IMR-90 (cell line): ENCODE measurements around the gene KRT9. TPM values are rescaled to one million over a fixed set of nuclear protein-coding genes. Genes with fewer than 3 reads are reported as not detected.

ENCODE experiments used
- ATAC-seq: fragments of 200-7000 bp; cut with Tn5 transposase; 2 replicates; pipeline ENCODE4 v1.9.1; 2020; ENCODE audit warnings: low read depth, mild to moderate bottlenecking, moderate library complexity
- BruUV-seq: library from RNA; stranded (reverse); fragments of 400-500 nt; replicated peaks from 2 replicates; lab custom pipeline; 2021; lab: Mats Ljungman, UMichigan
- CTCF ChIA-PET: fragments of 300-600 bp; formaldehyde crosslinking; extraction: SDS; loops from one replicate; lab custom pipeline; 2021; ENCODE audit warnings: antibody characterized with exemption; lab: Yijun Ruan, JAX
- POLR2A ChIA-PET: fragments of 300-600 bp; sonication (Branson Sonifier 250); formaldehyde crosslinking; loops from one replicate; lab custom pipeline; 2022; ENCODE audit warnings: antibody characterized with exemption; ENCODE audit not compliant: unreplicated experiment; lab: Charles Lee
- DNase-seq: peaks from one replicate; pipeline ENCODE4 v3.0.0; 2013
- H2AFZ ChIP-seq: replicated peaks from 2 replicates; pipeline ENCODE3; 2013; ENCODE audit warnings: low read length, mild to moderate bottlenecking; ENCODE audit not compliant: poor library complexity
- H2AK5ac ChIP-seq: 2 replicates; pipeline ENCODE4 v1.6.1; 2013; ENCODE audit warnings: low read depth, low read length, inconsistent platforms
- H2AK9ac ChIP-seq: replicated peaks from 2 replicates; pipeline ENCODE3; 2013; ENCODE audit warnings: mild to moderate bottlenecking, low read depth, low read length, moderate library complexity; ENCODE audit not compliant: poor library complexity
- H2BK120ac ChIP-seq: 2 replicates; pipeline ENCODE4 v1.6.1; 2013; ENCODE audit warnings: low read depth, low read length, inconsistent platforms
- H2BK15ac ChIP-seq: 3 replicates; pipeline ENCODE4 v1.6.1; 2013; ENCODE audit warnings: low read depth, low read length, inconsistent platforms
- H2BK20ac ChIP-seq: 2 replicates; pipeline ENCODE4 v1.6.1; 2013; ENCODE audit warnings: low read depth, mild to moderate bottlenecking, inconsistent platforms, low read length, moderate library complexity
- H2BK5ac ChIP-seq: 2 replicates; pipeline ENCODE4 v1.6.1; 2013; ENCODE audit warnings: mild to moderate bottlenecking, low read depth, low read length, inconsistent platforms; ENCODE audit not compliant: poor library complexity, severe bottlenecking
- H3K14ac ChIP-seq: replicated peaks from 2 replicates; pipeline ENCODE4 v1.6.1; 2013; ENCODE audit warnings: low read depth, low read length, inconsistent platforms
- H3K18ac ChIP-seq: 2 replicates; pipeline ENCODE4 v1.6.1; 2013; ENCODE audit warnings: low read depth, low read length, control low read depth
- H3K23ac ChIP-seq: 2 replicates; pipeline ENCODE4 v1.6.1; 2013; ENCODE audit warnings: low read depth, low read length, inconsistent platforms
- H3K27ac ChIP-seq: 2 replicates; pipeline ENCODE4 v1.5.1; 2013; ENCODE audit warnings: mild to moderate bottlenecking, control low read depth, low read length; ENCODE audit not compliant: insufficient read depth
- H3K27me3 ChIP-seq: 2 replicates; pipeline ENCODE4 v1.6.1; 2013; ENCODE audit warnings: low read length; ENCODE audit not compliant: control insufficient read depth, insufficient read depth
- H3K36me3 ChIP-seq: 2 replicates; pipeline ENCODE4 v1.6.1; 2013; ENCODE audit warnings: low read length, mixed read lengths; ENCODE audit not compliant: control insufficient read depth, insufficient read depth
- H3K4ac ChIP-seq: 2 replicates; pipeline ENCODE4 v1.6.1; 2013; ENCODE audit warnings: low read depth, low read length, inconsistent platforms
- H3K4me1 ChIP-seq: 2 replicates; pipeline ENCODE4 v1.6.1; 2013; ENCODE audit warnings: low read length, mixed read lengths; ENCODE audit not compliant: control insufficient read depth, insufficient read depth
- H3K4me2 ChIP-seq: 2 replicates; pipeline ENCODE4 v1.6.1; 2013; ENCODE audit warnings: low read depth, mild to moderate bottlenecking, control low read depth, low read length, moderate library complexity
- H3K4me3 ChIP-seq: 2 replicates; pipeline ENCODE4 v1.5.1; 2013; ENCODE audit warnings: low read depth, mild to moderate bottlenecking, control low read depth, low read length, moderate library complexity; ENCODE audit not compliant: insufficient read depth
- H3K56ac ChIP-seq: 2 replicates; pipeline ENCODE4 v1.6.1; 2013; ENCODE audit warnings: low read length, inconsistent platforms; ENCODE audit not compliant: insufficient read depth; ENCODE audit errors: extremely low read depth
- H3K79me1 ChIP-seq, 2 experiments: 2 replicates each; pipeline ENCODE4 v1.6.1; 2013; ENCODE audit warnings: low read length in 2 of 2, inconsistent platforms in 1 of 2, low read depth in 1 of 2
- H3K9ac ChIP-seq: 2 replicates; pipeline ENCODE4 v1.6.1; 2013; ENCODE audit warnings: low read depth, low read length, control low read depth
- H3K9me1 ChIP-seq: 2 replicates; pipeline ENCODE4 v1.6.1; 2013; ENCODE audit warnings: low read length, inconsistent platforms; ENCODE audit not compliant: insufficient read depth
- H3K9me3 ChIP-seq: 2 replicates; pipeline ENCODE4 v1.6.1; 2013; ENCODE audit warnings: low read length; ENCODE audit not compliant: control insufficient read depth, insufficient read depth
- H4K20me1 ChIP-seq: 2 replicates; pipeline ENCODE4 v1.6.1; 2013; ENCODE audit warnings: low read length, inconsistent platforms; ENCODE audit not compliant: insufficient read depth
- H4K5ac ChIP-seq: 2 replicates; pipeline ENCODE4 v1.6.1; 2013; ENCODE audit warnings: mild to moderate bottlenecking, low read depth, low read length, control low read depth
- H4K8ac ChIP-seq, 2 experiments: 2 replicates each; pipeline ENCODE4 v1.6.1; 2013; ENCODE audit warnings: low read depth in 2 of 2, low read length in 2 of 2, control low read depth in 1 of 2, inconsistent platforms in 1 of 2
- H4K91ac ChIP-seq: 2 replicates; pipeline ENCODE4 v1.6.1; 2013; ENCODE audit warnings: low read depth, low read length, inconsistent platforms; ENCODE audit not compliant: insufficient read depth
- BHLHE40 ChIP-seq: fragments of 150-350 bp; IDR thresholded peaks from 2 replicates; pipeline ENCODE4 v1.6.1; 2016; ENCODE audit warnings: mild to moderate bottlenecking, low read depth, low read length
- CEBPB ChIP-seq: IDR thresholded peaks from 2 replicates; pipeline ENCODE4 v1.6.1; 2012; ENCODE audit warnings: low read depth, low read length, improper control_type of control experiment
- CHD1 ChIP-seq: IDR thresholded peaks from 2 replicates; pipeline ENCODE4 v1.6.1; 2012; ENCODE audit warnings: low read depth, low read length, improper control_type of control experiment
- CTCF ChIP-seq: conservative IDR thresholded peaks from 2 replicates; pipeline ENCODE4 v1.5.1; 2012; ENCODE audit warnings: mild to moderate bottlenecking, low read depth, low read length, improper control_type of control experiment
- FOS ChIP-seq: fragments of 150-350 bp; IDR thresholded peaks from 2 replicates; pipeline ENCODE4 v1.6.1; 2016; ENCODE audit warnings: low read depth, low read length
- MAFK ChIP-seq: IDR thresholded peaks from 2 replicates; pipeline ENCODE4 v1.6.1; 2012; ENCODE audit warnings: low read depth, low read length, improper control_type of control experiment
- MAZ ChIP-seq: IDR thresholded peaks from 2 replicates; pipeline ENCODE4 v1.6.1; 2012; ENCODE audit warnings: low read depth, mild to moderate bottlenecking, low read length, improper control_type of control experiment, moderate library complexity, borderline replicate concordance
- MXI1 ChIP-seq: IDR thresholded peaks from 2 replicates; pipeline ENCODE4 v1.6.1; 2012; ENCODE audit warnings: low read depth, mild to moderate bottlenecking, low read length, moderate library complexity, borderline replicate concordance
- NFE2L2 ChIP-seq: fragments of 150-350 bp; IDR thresholded peaks from 2 replicates; pipeline ENCODE4 v1.6.1; 2016; ENCODE audit warnings: low read depth, mild to moderate bottlenecking, low read length
- POLR2A ChIP-seq: IDR thresholded peaks from 2 replicates; pipeline ENCODE4 v1.6.1; 2012; ENCODE audit warnings: mild to moderate bottlenecking, low read depth, low read length
- RAD21 ChIP-seq: IDR thresholded peaks from 2 replicates; pipeline ENCODE4 v1.6.1; 2012; ENCODE audit warnings: low read length, improper control_type of control experiment
- RCOR1 ChIP-seq: IDR thresholded peaks from 2 replicates; pipeline ENCODE4 v1.6.1; 2012; ENCODE audit warnings: mild to moderate bottlenecking, low read length, improper control_type of control experiment; ENCODE audit not compliant: insufficient replicate concordance
- RFX5 ChIP-seq: IDR thresholded peaks from 2 replicates; pipeline ENCODE4 v1.8.0; 2012; ENCODE audit warnings: low read depth, mild to moderate bottlenecking, low read length, moderate library complexity
- SMC3 ChIP-seq: fragments of 150-350 bp; IDR thresholded peaks from 2 replicates; pipeline ENCODE4 v1.6.1; 2016; ENCODE audit warnings: low read depth, mild to moderate bottlenecking, antibody characterized with exemption, low read length, moderate library complexity
- WGBS, 2 experiments: methylation state at CpG; one replicate each; pipeline versions ENCODE4 v1.1.5 to v1.1.7; 2013; ENCODE audit warnings: missing lambda C conversion rate in 2 of 2; ENCODE audit not compliant: insufficient read length in 1 of 2; ENCODE audit errors: extremely low coverage in 2 of 2; 5-methylcytosine and 5-hydroxymethylcytosine counted together
- dilution Hi-C: fragments of 300-500 bp; cut with HindIII; formaldehyde crosslinking; loops from one replicate; pipeline ENCODE4 v1.14.3; 2018; ENCODE audit warnings: low sequenced_read_pairs; ENCODE audit not compliant: unreplicated experiment
- in situ Hi-C: fragments of 300-500 bp; cut with MboI; formaldehyde crosslinking; loops from 3 replicates; pipeline ENCODE4 v1.14.3; 2019; ENCODE audit warnings: low sequenced_read_pairs, inconsistent platforms, mixed read lengths
- intact Hi-C: fragments of 100-400 bp; cut with micrococcal nuclease; formaldehyde crosslinking; loops from 2 replicates; pipeline ENCODE4 v1.10.0; 2022
- polyA plus RNA-seq, 3 experiments: library from polyadenylated mRNA; depleted of rRNA; stranded (reverse); fragments of >200 nt; gene quantifications; 2 replicates each; pipeline ENCODE4 v1.2.3, GENCODE V29; 2012; ENCODE audit warnings: low replicate concordance in 1 of 3
- total RNA-seq: library from RNA; depleted of rRNA; stranded (reverse); fragments of >200 nt; gene quantifications from 2 replicates; pipeline ENCODE4 v1.2.3, GENCODE V29; 2012
- TF ChIP-seq, protein P1 (sequence below): fragments of 150-350 bp; IDR thresholded peaks from 2 replicates; pipeline ENCODE4 v1.6.1; 2016; ENCODE audit warnings: low read depth, mild to moderate bottlenecking, low read length, moderate library complexity, borderline replicate concordance

Gene KRT9
- total and polyA plus RNA-seq, 2 of the 4 experiments (the other 2 are of a cell fraction), result not detected

GRCh38 chr17:41547378-41547841 is 24.4 kb downstream of the KRT9 start:
- no peaks in the 10 kb centered on the region for H3K79me1 ChIP-seq
- peak overlapping the region; percentile 43; the same call in 1 of the 2 replicates for H3K56ac ChIP-seq
- H2BK20ac ChIP-seq, result peak overlapping the region; percentile 97
- CTCF ChIA-PET, result interaction anchor here (0.9 to 3.9 kb wide), 5 partner anchors 9 to 691 kb away, joined by 3 to 49 read pairs (median 9); no protein-coding TSS in a partner anchor
- peak overlapping the region; percentile 44; the same call in 1 of the 2 replicates for H3K23ac ChIP-seq
- no peak overlapping the region for H3K4me3 ChIP-seq
- peak overlapping the region; percentile 1; the same call in 1 of the 2 replicates for H3K9ac ChIP-seq
- H4K20me1 ChIP-seq, result no peaks in the 10 kb centered on the region
- in situ Hi-C loops (loop anchor here (5.0 kb wide), 1 partner anchor 640 kb away; no protein-coding TSS in a partner anchor), intact Hi-C loops (loop anchor here (5.0 kb wide), 1 partner anchor 900 kb away; the partner anchor contains the start of gene SMARCE1), dilution Hi-C loops (no loop called here)
- peak overlapping the region; percentile 95; the same call in 2 of the 3 replicates for H2BK15ac ChIP-seq
- peaks cover 21% of the 10 kb centered on the region for H3K4me1 ChIP-seq
- no TSS peak for BruUV-seq
- H3K14ac ChIP-seq, result peak overlapping the region; percentile 93
- H3K36me3 ChIP-seq, result no peaks in the 10 kb centered on the region
- POLR2A ChIA-PET, result no interaction called here
- H2AK9ac ChIP-seq, result peak overlapping the region; percentile 100
- WGBS, 2 experiments, result 100% methylated on average over 1 of the region's 9 CpGs; no CpG with 5 or more reads in 1 of the 2 experiments
- peaks cover 12% of the 10 kb centered on the region for H3K9me1 ChIP-seq
- peak overlapping the region; percentile 62; the same call in 1 of the 2 replicates for H3K18ac ChIP-seq
- H3K9me3 ChIP-seq, result peaks cover 4% of the 10 kb centered on the region
- H4K91ac ChIP-seq, result peak overlapping the region; percentile 99
- DNase-seq (no peak), ATAC-seq (no peak)
- H3K27ac ChIP-seq, result peak overlapping the region; percentile 66
- peak overlapping the region; percentile 87 for H4K5ac ChIP-seq
- H3K4me2 ChIP-seq, result no peak overlapping the region
- no peaks in the 10 kb centered on the region for H3K27me3 ChIP-seq
- peak overlapping the region; percentile 100 for H2AK5ac ChIP-seq
- H2AFZ ChIP-seq, result peak overlapping the region; percentile 88
- peak overlapping the region; percentile 94 to 95 for H4K8ac ChIP-seq
- H2BK120ac ChIP-seq, result peak overlapping the region; percentile 97
- H3K4ac ChIP-seq, result peak overlapping the region; percentile 99
- peak overlapping the region; percentile 97 for H2BK5ac ChIP-seq
- no peak for TF ChIP-seq MAFK
- TF ChIP-seq CHD1, result no peak
- no peak for TF ChIP-seq CEBPB
- TF ChIP-seq POLR2A, result no peak
- TF ChIP-seq, protein P1, sequence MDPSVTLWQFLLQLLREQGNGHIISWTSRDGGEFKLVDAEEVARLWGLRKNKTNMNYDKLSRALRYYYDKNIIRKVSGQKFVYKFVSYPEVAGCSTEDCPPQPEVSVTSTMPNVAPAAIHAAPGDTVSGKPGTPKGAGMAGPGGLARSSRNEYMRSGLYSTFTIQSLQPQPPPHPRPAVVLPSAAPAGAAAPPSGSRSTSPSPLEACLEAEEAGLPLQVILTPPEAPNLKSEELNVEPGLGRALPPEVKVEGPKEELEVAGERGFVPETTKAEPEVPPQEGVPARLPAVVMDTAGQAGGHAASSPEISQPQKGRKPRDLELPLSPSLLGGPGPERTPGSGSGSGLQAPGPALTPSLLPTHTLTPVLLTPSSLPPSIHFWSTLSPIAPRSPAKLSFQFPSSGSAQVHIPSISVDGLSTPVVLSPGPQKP, result no peak
- TF ChIP-seq RCOR1, result no peak
- TF ChIP-seq SMC3, result no peak
- TF ChIP-seq CTCF, result no peak
- TF ChIP-seq MXI1, result no peak
- no peak for TF ChIP-seq FOS
- no peak for TF ChIP-seq RAD21
- TF ChIP-seq RFX5, result no peak
- no peak for TF ChIP-seq NFE2L2
- no peak for TF ChIP-seq BHLHE40
- no peak for TF ChIP-seq MAZ
